ENCODE data around the gene SPINDOC.
A peak's percentile ranks its signal among the peaks of the same experiment; 100 is the strongest.

SPINDOC gene

DNA sequence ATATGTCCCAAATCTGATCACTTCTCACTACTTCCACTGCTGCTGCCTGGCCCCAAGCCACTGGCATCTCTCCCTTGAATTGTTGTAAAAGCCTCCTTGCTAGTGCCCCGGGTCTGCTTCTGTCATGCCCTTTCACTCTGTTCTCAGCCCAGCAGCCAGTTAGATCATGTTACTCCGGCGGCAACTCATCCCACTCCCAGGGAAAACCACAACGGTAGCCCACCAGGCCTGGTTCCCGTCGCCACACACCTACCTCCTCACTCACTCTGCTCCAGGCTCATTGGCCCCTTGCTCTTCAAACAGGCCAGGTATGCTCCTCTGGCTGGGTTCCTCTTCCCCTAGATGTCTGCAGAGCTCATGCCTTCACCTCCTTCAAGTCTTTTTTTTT lies 21.9 kb downstream of the SPINDOC start:
- TF ChIP-seq, protein P1, sequence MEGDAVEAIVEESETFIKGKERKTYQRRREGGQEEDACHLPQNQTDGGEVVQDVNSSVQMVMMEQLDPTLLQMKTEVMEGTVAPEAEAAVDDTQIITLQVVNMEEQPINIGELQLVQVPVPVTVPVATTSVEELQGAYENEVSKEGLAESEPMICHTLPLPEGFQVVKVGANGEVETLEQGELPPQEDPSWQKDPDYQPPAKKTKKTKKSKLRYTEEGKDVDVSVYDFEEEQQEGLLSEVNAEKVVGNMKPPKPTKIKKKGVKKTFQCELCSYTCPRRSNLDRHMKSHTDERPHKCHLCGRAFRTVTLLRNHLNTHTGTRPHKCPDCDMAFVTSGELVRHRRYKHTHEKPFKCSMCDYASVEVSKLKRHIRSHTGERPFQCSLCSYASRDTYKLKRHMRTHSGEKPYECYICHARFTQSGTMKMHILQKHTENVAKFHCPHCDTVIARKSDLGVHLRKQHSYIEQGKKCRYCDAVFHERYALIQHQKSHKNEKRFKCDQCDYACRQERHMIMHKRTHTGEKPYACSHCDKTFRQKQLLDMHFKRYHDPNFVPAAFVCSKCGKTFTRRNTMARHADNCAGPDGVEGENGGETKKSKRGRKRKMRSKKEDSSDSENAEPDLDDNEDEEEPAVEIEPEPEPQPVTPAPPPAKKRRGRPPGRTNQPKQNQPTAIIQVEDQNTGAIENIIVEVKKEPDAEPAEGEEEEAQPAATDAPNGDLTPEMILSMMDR (IDR thresholded peaks at IDR 0.05; ENCODE audit: low read depth, low read length) = no peak
- no peak for TF ChIP-seq MYC (IDR thresholded peaks at IDR 0.05; ENCODE audit: low read depth, low read length)
- TF ChIP-seq MAX (IDR thresholded peaks at IDR 0.05; ENCODE audit: low read depth, low read length) = no peak
- no peak for TF ChIP-seq POLR2A (IDR thresholded peaks at IDR 0.05; ENCODE audit: extremely low read depth, insufficient read length)
- no peak for DNase-seq (ENCODE audit: low read depth)
- no peak overlapping the region for H3K4me3 ChIP-seq (ENCODE audit: low read depth, low read length)

DNA sequence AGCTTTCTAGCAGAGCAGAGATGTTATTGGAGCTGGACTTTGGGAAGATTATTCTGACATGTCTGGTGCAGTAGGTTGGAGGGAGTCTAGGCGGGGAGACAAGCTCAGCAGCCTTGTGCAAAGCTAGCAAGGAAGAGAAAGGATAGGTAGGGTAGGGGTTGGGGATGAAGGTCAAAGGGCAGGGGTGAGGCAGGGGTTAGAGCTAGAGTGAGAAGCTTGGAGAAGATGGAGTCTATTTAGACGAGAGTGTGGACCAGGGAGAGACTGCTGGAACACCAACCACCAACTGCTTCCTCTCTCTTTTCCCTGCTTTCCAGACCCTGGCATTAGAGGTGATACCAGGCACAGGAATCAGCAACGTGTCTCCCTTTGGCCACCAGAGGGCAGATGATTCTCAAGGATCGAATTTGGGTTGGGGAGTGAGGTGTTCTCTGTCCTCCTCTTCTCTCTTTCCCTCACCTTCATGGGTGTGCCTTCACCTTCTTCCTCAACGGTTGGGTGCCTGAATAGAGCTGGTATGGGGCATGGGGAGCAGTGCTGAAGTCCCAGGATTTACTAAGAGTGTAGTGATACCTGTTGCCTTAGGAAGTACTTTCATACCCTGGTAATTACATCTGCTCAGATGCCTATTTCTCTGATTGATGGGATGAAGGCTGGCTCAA lies 23.9 kb downstream of the SPINDOC start:
- TF ChIP-seq POLR2A (IDR thresholded peaks at IDR 0.05; ENCODE audit: extremely low read depth, insufficient read length) (no peak), MYC (IDR thresholded peaks at IDR 0.05; ENCODE audit: low read depth, low read length) (peak; percentile 47; the same call in 1 of the 2 replicates), MAX (IDR thresholded peaks at IDR 0.05; ENCODE audit: low read depth, low read length) (peak; percentile 73)
- TF ChIP-seq, protein P1 (IDR thresholded peaks at IDR 0.05; ENCODE audit: low read depth, low read length) = peak; percentile 94
- no peak overlapping the region for H3K4me3 ChIP-seq (ENCODE audit: low read depth, low read length)
- peak; percentile 80 for DNase-seq (ENCODE audit: low read depth)

- H3K4me3 ChIP-seq (ENCODE audit: low read depth, low read length) = no peak overlapping the region
- no peak for TF ChIP-seq POLR2A (IDR thresholded peaks at IDR 0.05; ENCODE audit: extremely low read depth, insufficient read length)
- TF ChIP-seq MAX (IDR thresholded peaks at IDR 0.05; ENCODE audit: low read depth, low read length) = no peak
- DNase-seq (ENCODE audit: low read depth) = peak; percentile 57
Observed at GRCh38 chr11:63837739-63838138, 24.5 kb downstream of the SPINDOC start.

DNA sequence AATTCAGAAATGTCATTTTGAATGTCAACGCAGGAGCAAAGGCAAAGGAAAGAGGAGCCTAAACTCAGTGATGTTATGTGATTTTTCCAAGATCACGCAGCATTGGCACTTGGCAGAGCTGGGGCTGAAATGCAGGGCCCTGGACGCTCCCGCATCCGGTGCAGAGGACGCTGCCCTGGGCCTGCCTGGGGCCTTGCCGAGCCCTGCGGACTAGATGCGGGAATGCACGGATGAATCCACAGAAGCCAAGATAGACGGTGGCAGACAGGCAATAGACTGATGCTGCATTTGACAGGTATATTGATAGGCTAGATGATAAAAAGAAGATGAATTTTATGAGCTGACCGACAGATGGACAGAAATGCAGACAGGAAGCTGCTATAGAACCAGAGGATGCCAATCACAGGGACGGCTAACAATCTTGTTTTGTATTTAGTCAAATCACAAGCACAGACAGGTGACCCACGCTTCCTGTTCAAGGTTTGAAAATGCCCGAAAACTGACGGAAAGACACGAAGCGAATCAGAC lies 25.0 kb downstream of the SPINDOC start:
- peak overlapping the region; percentile 64 for H3K4me3 ChIP-seq (ENCODE audit: low read depth, low read length)
- no peak for DNase-seq (ENCODE audit: low read depth)
- TF ChIP-seq, protein P1 (IDR thresholded peaks at IDR 0.05; ENCODE audit: low read depth, low read length) = no peak
- TF ChIP-seq POLR2A (IDR thresholded peaks at IDR 0.05; ENCODE audit: extremely low read depth, insufficient read length) = no peak
- TF ChIP-seq MAX (IDR thresholded peaks at IDR 0.05; ENCODE audit: low read depth, low read length) = no peak; the same call in 1 of the 2 replicates
- TF ChIP-seq MYC (IDR thresholded peaks at IDR 0.05; ENCODE audit: low read depth, low read length) = no peak

DNA sequence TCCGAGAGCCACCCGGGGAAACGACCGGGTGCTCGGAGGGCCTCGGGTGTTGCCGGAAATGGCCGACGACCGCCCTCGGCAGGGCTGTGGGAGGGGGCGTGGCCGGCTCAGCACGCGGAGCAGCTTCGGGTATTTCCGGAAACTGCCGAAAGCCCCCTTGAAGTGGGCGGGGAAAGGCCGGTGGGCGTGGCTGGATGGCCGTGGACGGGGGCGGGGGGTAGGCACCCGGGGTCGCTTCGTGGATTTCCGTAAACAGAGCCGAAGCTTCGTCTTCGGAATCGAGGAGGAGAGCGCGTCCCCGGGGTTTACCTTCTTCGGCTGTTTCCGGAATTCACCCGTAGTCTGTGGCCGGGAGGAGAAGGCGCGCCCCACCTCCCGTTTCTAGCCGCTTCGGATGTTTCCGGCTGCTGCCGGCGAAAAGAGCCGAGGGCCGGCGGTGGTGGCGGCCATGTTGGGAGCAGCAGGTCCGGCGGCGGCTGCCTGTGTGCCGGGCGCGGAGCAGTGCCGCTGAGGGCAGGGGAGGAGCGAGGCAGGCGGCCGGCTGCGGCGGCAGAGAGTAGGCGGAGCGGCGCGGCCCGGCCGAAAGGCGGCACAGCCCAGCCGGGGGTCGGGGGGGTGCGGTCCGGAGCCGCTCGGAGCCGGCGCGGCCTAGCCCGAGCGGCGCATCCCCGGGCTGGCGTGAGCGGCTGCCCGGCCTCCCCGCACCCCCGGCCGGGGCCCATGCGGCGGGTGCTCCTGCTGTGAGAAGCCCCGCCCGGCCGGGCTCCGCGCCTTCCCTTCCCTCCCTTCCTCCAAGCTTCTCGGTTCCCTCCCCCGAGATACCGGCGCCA lies 25.6 kb downstream of the SPINDOC start, which contains the start of gene MARK2:
Gene MARK2 (plus strand): TSS at position 433 of the 830 bp plus-strand sequence. CDS start 397 bp downstream, at position 830.
- TF ChIP-seq, protein P1 (IDR thresholded peaks at IDR 0.05; ENCODE audit: low read depth, low read length) = no peak
- TF ChIP-seq MYC (IDR thresholded peaks at IDR 0.05; ENCODE audit: low read depth, low read length) = no peak
- peak; percentile 45 for TF ChIP-seq POLR2A (IDR thresholded peaks at IDR 0.05; ENCODE audit: extremely low read depth, insufficient read length)
- TF ChIP-seq MAX (IDR thresholded peaks at IDR 0.05; ENCODE audit: low read depth, low read length) = peak; percentile 66
- peak within 1 kb of the TSS; percentile 82 for H3K4me3 ChIP-seq (ENCODE audit: low read depth, low read length)
- peak; percentile 98 for DNase-seq (ENCODE audit: low read depth)

All from NB4 (cell line).